ENCODE data around the gene CACNA2D2. TPM values are rescaled to one million over a fixed set of nuclear protein-coding genes. Genes with fewer than 3 reads are reported as not detected.

Gene CACNA2D2
- total RNA-seq, 1 donor from 2014 or later, result 4.3 TPM

GRCh38 chr3:50389414-50389767 lies 114.0 kb downstream of the CACNA2D2 start:
- DNase-seq (ENCODE audit: low spot score), result no peak
- H3K4me1 Mint-ChIP-seq, result peaks cover 3% of the 10 kb centered on the region
- H3K27ac ChIP-seq, result no peak overlapping the region
- H3K4me3 Mint-ChIP-seq, result no peak overlapping the region
- H4K20me1 ChIP-seq (ENCODE audit: low read depth), result no peaks in the 10 kb centered on the region
- no peak overlapping the region for H3K4me3 ChIP-seq
- H2AFZ ChIP-seq (replicated peaks), result no peak overlapping the region
- H3K79me2 ChIP-seq (ENCODE audit: low read depth), result no peaks in the 10 kb centered on the region
- no peaks in the 10 kb centered on the region for H3K36me3 ChIP-seq
- no peak overlapping the region for H3K27ac Mint-ChIP-seq
- no peaks in the 10 kb centered on the region for H3K36me3 Mint-ChIP-seq
- no peak overlapping the region for H3K4me2 ChIP-seq
- TF ChIP-seq EZH2phosphoT487 (IDR thresholded peaks at IDR 0.05) (no peak), EZH2 (IDR thresholded peaks at IDR 0.05) (no peak), CTCF (IDR thresholded peaks at IDR 0.05) (no peak)
- no peak overlapping the region for H3K9ac ChIP-seq
- peaks cover 3% of the 10 kb centered on the region for H3K4me1 ChIP-seq
- no peaks in the 10 kb centered on the region for H3K9me3 Mint-ChIP-seq
- H3K9me3 ChIP-seq (ENCODE audit: low read depth), result no peaks in the 10 kb centered on the region
- peaks cover 2% of the 10 kb centered on the region for H3K27me3 Mint-ChIP-seq (ENCODE audit: insufficient read depth, low read depth)
- no peaks in the 10 kb centered on the region for H3F3A ChIP-seq (ENCODE audit: low read depth)
- H3K27me3 ChIP-seq, result no peaks in the 10 kb centered on the region

- Histone ChIP-seq H2AFZ (replicated peaks) (no peak overlapping the region), H3K4me1 (peaks cover 3% of the 10 kb centered on the region), H3K9me3 (ENCODE audit: low read depth) (no peaks in the 10 kb centered on the region), H3K9ac (no peak overlapping the region), H3K4me3 (no peak overlapping the region), H3K36me3 (no peaks in the 10 kb centered on the region), H3K4me2 (no peak overlapping the region), H3K79me2 (ENCODE audit: low read depth) (no peaks in the 10 kb centered on the region), H3F3A (ENCODE audit: low read depth) (no peaks in the 10 kb centered on the region), H3K27me3 (no peaks in the 10 kb centered on the region), H3K27ac (no peak overlapping the region), H4K20me1 (ENCODE audit: low read depth) (no peaks in the 10 kb centered on the region)
- H3K36me3 Mint-ChIP-seq, result no peaks in the 10 kb centered on the region
- peaks cover 2% of the 10 kb centered on the region for H3K27me3 Mint-ChIP-seq (ENCODE audit: insufficient read depth, low read depth)
- no peak overlapping the region for H3K4me3 Mint-ChIP-seq
- H3K4me1 Mint-ChIP-seq, result peaks cover 3% of the 10 kb centered on the region
- no peak for DNase-seq (ENCODE audit: low spot score)
- H3K9me3 Mint-ChIP-seq, result no peaks in the 10 kb centered on the region
- no peak overlapping the region for H3K27ac Mint-ChIP-seq
- TF ChIP-seq EZH2 (IDR thresholded peaks at IDR 0.05), result no peak
- no peak for TF ChIP-seq EZH2phosphoT487 (IDR thresholded peaks at IDR 0.05)
- no peak for TF ChIP-seq CTCF (IDR thresholded peaks at IDR 0.05)
Measured at GRCh38 chr3:50388720-50389413, 114.6 kb downstream of the CACNA2D2 start.

- Mint-ChIP-seq H3K4me3 (no peak overlapping the region), H3K27me3 (ENCODE audit: insufficient read depth, low read depth) (peaks cover 2% of the 10 kb centered on the region), H3K36me3 (no peaks in the 10 kb centered on the region), H3K4me1 (peaks cover 3% of the 10 kb centered on the region), H3K27ac (no peak overlapping the region), H3K9me3 (no peaks in the 10 kb centered on the region)
- peaks cover 3% of the 10 kb centered on the region for H3K4me1 ChIP-seq
- no peak overlapping the region for H2AFZ ChIP-seq (replicated peaks)
- no peak overlapping the region for H3K4me2 ChIP-seq
- no peaks in the 10 kb centered on the region for H3K9me3 ChIP-seq (ENCODE audit: low read depth)
- no peaks in the 10 kb centered on the region for H3K36me3 ChIP-seq
- H3K79me2 ChIP-seq (ENCODE audit: low read depth), result no peaks in the 10 kb centered on the region
- no peaks in the 10 kb centered on the region for H4K20me1 ChIP-seq (ENCODE audit: low read depth)
- H3K4me3 ChIP-seq, result no peak overlapping the region
- H3K27ac ChIP-seq, result no peak overlapping the region
- TF ChIP-seq CTCF (IDR thresholded peaks at IDR 0.05), result peak; percentile 62
- no peak for TF ChIP-seq EZH2phosphoT487 (IDR thresholded peaks at IDR 0.05)
- peak; percentile 75 for DNase-seq (ENCODE audit: low spot score)
- no peak overlapping the region for H3K9ac ChIP-seq
- H3K27me3 ChIP-seq, result no peaks in the 10 kb centered on the region
- no peaks in the 10 kb centered on the region for H3F3A ChIP-seq (ENCODE audit: low read depth)
Measured at GRCh38 chr3:50388016-50388719, 115.3 kb downstream of the CACNA2D2 start.

Data from neural progenitor cell (in vitro differentiated cells).